Measurements from ENCODE around the gene HDAC4.

Gene HDAC4

GRCh38 chr2:239163688-239164334 lies 237.0 kb downstream of the HDAC4 start:
- H3K27ac ChIP-seq (replicated peaks) = no peak overlapping the region
- no peaks in the 10 kb centered on the region for H3K27me3 ChIP-seq (ENCODE audit: insufficient read depth, poor library complexity, severe bottlenecking)
- H3K4me3 ChIP-seq (replicated peaks; ENCODE audit: insufficient read depth, low read length) = no peak overlapping the region
- no peak for DNase-seq (ENCODE audit: low read depth in 1 of 2, low spot score in 1 of 2)
- TF ChIP-seq, protein P1, sequence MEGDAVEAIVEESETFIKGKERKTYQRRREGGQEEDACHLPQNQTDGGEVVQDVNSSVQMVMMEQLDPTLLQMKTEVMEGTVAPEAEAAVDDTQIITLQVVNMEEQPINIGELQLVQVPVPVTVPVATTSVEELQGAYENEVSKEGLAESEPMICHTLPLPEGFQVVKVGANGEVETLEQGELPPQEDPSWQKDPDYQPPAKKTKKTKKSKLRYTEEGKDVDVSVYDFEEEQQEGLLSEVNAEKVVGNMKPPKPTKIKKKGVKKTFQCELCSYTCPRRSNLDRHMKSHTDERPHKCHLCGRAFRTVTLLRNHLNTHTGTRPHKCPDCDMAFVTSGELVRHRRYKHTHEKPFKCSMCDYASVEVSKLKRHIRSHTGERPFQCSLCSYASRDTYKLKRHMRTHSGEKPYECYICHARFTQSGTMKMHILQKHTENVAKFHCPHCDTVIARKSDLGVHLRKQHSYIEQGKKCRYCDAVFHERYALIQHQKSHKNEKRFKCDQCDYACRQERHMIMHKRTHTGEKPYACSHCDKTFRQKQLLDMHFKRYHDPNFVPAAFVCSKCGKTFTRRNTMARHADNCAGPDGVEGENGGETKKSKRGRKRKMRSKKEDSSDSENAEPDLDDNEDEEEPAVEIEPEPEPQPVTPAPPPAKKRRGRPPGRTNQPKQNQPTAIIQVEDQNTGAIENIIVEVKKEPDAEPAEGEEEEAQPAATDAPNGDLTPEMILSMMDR (IDR thresholded peaks at IDR 0.05; ENCODE audit: insufficient read depth, low read length) = no peak
- TF ChIP-seq, protein P2, sequence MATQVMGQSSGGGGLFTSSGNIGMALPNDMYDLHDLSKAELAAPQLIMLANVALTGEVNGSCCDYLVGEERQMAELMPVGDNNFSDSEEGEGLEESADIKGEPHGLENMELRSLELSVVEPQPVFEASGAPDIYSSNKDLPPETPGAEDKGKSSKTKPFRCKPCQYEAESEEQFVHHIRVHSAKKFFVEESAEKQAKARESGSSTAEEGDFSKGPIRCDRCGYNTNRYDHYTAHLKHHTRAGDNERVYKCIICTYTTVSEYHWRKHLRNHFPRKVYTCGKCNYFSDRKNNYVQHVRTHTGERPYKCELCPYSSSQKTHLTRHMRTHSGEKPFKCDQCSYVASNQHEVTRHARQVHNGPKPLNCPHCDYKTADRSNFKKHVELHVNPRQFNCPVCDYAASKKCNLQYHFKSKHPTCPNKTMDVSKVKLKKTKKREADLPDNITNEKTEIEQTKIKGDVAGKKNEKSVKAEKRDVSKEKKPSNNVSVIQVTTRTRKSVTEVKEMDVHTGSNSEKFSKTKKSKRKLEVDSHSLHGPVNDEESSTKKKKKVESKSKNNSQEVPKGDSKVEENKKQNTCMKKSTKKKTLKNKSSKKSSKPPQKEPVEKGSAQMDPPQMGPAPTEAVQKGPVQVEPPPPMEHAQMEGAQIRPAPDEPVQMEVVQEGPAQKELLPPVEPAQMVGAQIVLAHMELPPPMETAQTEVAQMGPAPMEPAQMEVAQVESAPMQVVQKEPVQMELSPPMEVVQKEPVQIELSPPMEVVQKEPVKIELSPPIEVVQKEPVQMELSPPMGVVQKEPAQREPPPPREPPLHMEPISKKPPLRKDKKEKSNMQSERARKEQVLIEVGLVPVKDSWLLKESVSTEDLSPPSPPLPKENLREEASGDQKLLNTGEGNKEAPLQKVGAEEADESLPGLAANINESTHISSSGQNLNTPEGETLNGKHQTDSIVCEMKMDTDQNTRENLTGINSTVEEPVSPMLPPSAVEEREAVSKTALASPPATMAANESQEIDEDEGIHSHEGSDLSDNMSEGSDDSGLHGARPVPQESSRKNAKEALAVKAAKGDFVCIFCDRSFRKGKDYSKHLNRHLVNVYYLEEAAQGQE (IDR thresholded peaks at IDR 0.05; ENCODE audit: insufficient replicate concordance, low read depth) = no peak
- TF ChIP-seq SPI1 (IDR thresholded peaks at IDR 0.05; ENCODE audit: borderline replicate concordance, low read depth) (no peak), POLR2AphosphoS5 (IDR thresholded peaks at IDR 0.05; ENCODE audit: low read depth) (no peak)

DNA sequence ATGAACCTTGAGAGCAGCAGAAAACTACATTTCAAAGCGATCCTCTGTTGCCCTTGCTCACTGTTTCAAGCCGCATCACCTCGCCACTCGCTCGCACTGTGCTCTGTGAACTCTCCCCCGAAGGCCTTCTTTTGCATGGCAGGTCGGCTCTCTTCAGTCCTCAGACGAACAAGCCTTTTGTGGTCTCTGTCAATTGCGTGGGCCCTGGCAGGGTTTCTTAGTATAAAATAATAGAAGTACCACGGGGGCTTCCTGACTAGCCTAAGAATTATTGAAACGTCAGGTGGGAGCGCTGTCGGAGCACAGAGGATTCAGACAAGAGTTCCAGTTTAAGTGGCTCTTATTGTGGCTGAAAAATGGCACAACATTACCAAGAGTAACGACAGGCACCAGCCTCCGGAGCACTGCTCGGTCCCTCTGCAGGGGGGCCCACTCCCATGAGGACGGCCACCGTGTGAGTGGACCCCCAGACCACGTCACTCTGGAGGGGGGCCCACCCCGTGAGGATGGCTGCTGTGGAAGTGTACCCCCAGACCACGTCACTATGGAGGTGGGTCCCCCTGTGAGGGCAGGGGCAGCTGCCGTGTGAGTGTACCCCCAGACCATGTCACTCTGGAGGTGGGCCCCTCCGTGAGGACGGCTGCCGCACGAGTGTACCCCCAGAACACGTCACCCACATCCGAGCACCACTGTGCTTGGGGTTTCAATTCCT lies 237.7 kb downstream of the HDAC4 start:
- DNase-seq (ENCODE audit: low read depth in 1 of 2, low spot score in 1 of 2) = no peak
- Histone ChIP-seq H3K27ac (replicated peaks) (no peak overlapping the region), H3K27me3 (ENCODE audit: insufficient read depth, poor library complexity, severe bottlenecking) (no peaks in the 10 kb centered on the region), H3K4me3 (replicated peaks; ENCODE audit: insufficient read depth, low read length) (no peak overlapping the region)
- TF ChIP-seq SPI1 (IDR thresholded peaks at IDR 0.05; ENCODE audit: borderline replicate concordance, low read depth) (no peak), POLR2AphosphoS5 (IDR thresholded peaks at IDR 0.05; ENCODE audit: low read depth) (no peak), GABPA (IDR thresholded peaks at IDR 0.05; ENCODE audit: low read depth) (no peak)
- TF ChIP-seq, protein P2 (IDR thresholded peaks at IDR 0.05; ENCODE audit: insufficient replicate concordance, low read depth) = no peak
- TF ChIP-seq, protein P1 (IDR thresholded peaks at IDR 0.05; ENCODE audit: insufficient read depth, low read length) = no peak

DNA sequence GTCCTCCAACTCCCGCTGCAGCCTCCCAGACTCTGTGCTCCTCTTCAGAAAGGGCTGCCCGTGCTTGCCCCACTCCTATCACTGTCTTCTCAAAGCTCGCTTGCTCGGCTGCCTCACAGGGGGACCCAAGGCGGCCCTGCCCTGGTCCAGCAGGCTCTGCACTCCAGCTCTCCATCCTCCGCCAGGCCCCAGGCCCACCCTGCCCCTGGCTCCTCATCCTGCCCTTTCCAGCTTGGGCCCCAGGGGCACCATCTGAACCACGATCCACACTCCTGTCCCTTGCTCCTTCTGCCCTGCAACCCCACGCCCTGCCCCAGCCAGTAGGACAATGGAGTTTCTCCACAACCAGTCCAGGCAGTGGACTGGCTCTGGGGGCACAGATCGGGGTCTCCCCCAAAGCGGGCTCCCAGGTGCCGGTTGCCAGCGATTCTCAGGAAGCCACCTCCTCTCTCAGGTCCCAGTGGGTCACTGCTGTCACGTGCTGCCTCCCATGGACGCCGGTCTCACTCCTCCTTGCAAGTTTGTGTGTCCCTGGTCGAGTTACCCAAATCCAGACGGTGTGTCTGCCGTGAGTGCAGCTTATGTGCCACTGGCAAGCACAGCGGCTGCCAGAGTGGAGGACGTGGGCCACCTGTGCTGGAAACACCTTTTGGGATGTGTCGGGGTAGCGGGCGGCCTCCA lies 238.5 kb downstream of the HDAC4 start:
- TF ChIP-seq SPI1 (IDR thresholded peaks at IDR 0.05; ENCODE audit: borderline replicate concordance, low read depth) (no peak), GABPA (IDR thresholded peaks at IDR 0.05; ENCODE audit: low read depth) (no peak), POLR2AphosphoS5 (IDR thresholded peaks at IDR 0.05; ENCODE audit: low read depth) (no peak)
- TF ChIP-seq, protein P1 (IDR thresholded peaks at IDR 0.05; ENCODE audit: insufficient read depth, low read length) = no peak
- TF ChIP-seq, protein P2 (IDR thresholded peaks at IDR 0.05; ENCODE audit: insufficient replicate concordance, low read depth) = no peak
- Histone ChIP-seq H3K27me3 (ENCODE audit: insufficient read depth, poor library complexity, severe bottlenecking) (no peaks in the 10 kb centered on the region), H3K27ac (replicated peaks) (no peak overlapping the region), H3K4me3 (replicated peaks; ENCODE audit: insufficient read depth, low read length) (no peak overlapping the region)
- DNase-seq (ENCODE audit: low read depth in 1 of 2, low spot score in 1 of 2) = no peak

All from HL-60 (cell line).